NCI-H524 (cell line): Measurements from ENCODE around the gene ITGA11.

Source experiments
- DNase-seq, 2 experiments: peaks; one replicate each; lab custom pipeline; 2025; lab: John Stamatoyannopoulos, UW

ITGA11 gene

GRCh38 chr15:68289621-68290352 is 142.2 kb downstream of the ITGA11 start:
- DNase-seq = no peak

DNA sequence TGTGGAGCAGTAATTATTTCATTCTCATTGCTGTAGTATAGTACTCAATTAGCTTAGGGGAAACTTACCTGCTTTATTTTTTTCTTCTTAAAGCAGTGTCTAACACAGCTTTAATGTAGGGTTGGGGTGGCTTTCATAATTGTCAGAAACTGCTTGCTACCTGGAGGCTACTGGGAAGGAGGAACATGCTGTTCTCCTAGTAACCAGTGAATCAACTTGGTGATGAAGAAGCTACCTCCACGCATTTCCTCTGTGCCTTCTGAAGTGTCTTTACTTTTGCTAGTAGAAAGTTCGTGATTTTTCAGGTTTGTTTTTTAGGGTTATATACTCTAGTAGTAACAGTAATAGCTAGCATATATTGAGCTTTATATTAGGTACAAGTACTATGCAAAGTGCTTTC is 142.9 kb downstream of the ITGA11 start:
- no peak for DNase-seq

DNA sequence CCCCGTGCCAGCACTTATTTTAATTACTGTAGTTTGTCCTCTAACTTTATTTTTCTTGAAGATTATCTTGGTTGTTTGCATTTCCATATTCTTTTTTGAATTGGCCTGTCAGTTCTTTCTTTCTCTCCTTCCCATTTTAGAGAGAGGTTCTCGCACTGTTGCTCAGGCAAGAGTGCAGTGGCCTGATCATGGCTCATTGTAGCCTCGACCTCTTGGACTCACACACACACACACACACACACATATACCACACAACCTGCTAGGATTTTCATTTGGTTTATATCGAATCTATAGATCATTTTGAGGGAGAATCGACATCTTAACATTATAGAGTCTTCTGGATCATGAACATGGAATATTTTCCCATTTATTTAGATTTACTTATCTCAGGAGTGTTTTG is 145.7 kb downstream of the ITGA11 start:
- no peak for DNase-seq

DNA sequence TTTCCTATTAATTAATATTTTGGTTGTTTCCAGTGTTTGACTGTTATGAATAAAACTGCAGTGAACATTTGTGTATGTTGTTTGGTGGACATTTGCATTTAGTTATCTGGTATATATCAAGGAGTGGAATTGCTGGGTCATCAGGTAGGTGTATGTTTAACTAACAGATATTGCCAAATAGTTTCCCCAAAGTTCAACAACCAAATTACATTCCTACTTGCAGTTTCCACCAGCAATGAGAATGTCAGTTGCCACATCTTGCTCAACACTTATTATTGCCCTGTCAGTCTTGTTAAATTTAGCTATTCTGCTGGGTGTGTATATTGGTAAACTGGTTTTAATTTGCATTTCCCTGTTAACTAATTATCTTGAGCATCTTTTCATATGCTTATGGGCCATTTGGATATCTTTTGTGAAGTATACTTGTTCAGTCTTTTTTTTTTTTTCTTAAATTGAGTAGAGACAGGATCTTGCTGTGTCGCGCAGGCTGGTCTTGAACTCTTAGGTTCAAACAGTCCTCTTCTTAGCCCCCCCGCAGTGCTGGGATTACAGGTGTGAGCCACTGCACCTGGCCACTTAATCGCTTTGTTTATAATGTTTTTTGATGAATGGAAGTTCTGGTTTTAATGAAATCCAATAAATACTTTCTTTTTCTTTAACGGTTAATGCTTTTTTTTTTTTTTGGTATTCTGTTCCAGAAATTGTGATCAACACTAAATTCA is 146.5 kb downstream of the ITGA11 start:
- DNase-seq = no peak

DNA sequence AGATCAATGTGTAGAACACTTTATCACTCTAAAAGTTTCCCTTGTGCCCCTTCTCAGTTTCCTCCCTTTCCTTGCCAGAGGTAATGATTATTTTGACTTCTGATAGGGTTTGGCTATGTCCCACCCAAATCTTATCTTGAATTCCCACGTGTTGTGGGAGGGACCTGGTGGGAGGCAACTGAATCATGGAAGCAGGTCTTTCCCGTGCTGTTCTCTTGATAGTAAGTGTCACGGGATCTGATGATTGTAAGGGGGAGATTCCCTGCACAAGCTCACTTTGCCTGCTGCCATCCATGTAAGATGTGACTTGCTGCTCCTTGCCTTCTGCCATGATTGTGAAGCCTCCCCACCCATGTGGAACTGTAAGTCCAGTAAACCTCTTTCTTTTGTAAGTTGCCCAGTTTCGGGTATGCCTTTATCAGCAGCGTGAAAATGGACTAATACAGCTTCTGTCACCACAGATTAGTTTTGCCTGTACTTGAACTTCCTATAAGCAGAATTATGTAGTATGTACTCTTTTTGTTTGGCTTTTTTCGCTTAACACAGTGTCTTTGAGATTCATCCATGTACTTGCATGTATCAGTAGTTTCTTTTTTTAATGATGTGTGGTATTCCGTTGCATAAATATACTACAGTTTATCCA is 147.2 kb downstream of the ITGA11 start:
- DNase-seq = no peak

- no peak for DNase-seq
These were observed 148.6 kb downstream of the ITGA11 start for GRCh38 chr15:68283401-68283800.

DNA sequence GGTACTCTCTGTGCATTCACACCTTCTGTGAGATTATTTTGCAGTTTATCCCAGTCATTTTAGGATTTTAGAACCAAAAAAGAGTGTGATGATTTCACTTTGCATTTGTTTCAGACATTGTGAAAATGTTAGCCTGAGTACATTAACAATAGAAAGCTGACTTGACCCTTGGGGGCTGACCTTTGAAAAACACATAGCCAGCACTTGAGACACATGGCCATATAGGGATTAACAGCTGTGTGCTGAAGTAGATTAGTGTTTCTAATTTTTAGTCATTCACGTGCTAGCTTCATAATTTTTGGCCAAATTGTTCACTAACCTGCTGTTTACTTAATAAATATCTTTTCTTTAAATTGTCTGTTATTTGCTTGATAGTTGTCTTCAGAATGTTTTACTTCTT is 151.0 kb downstream of the ITGA11 start:
- no peak for DNase-seq

GRCh38 chr15:68279779-68280753 is 151.9 kb downstream of the ITGA11 start:
- peak in 1 of 2 experiments; percentile 11 for DNase-seq

- peak; percentile 72 to 79 for DNase-seq
These were observed 153.2 kb downstream of the ITGA11 start for GRCh38 chr15:68278595-68279405.

DNA sequence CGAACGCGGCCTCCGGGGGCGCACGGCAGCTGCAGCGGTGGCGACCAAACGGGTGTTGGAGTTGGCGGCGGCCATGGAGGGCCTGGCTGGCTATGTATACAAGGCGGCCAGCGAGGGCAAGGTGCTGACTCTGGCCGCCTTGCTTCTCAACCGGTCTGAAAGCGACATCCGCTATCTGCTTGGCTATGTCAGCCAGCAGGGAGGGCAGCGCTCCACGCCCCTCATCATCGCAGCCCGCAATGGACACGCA is 153.7 kb downstream of the ITGA11 start:
- DNase-seq = peak; percentile 72 to 74

- DNase-seq = peak; percentile 91
These were observed 154.2 kb downstream of the ITGA11 start, which contains the start of gene FEM1B for GRCh38 chr15:68277603-68278344. Gene FEM1B (plus strand): TSS chr15:68277745. CDS start chr15:68278418, 673 bp downstream.

- DNase-seq = peak; percentile 78 to 82
These were observed 154.8 kb downstream of the ITGA11 start for GRCh38 chr15:68277131-68277602.

DNA sequence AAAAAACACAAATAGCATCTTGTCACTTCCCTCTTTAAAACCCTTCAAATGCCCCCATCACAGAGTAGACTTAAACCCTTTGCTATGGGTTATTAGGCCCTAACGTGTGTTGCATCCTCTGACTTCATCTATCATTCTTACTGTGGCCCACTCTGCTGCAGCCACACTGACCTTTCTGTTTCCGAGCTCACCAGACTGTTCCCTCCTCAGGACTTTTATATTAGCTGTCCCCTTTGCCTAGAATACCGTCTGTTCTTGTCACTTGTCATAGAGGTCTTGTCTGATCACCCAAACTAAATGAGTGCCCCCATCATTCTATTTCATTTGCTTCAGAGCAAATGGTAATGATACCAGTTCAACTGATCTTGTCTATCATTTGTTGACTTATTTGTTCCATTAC is 155.3 kb downstream of the ITGA11 start:
- DNase-seq = no peak

GRCh38 chr15:68275165-68275746 is 156.7 kb downstream of the ITGA11 start:
- no peak for DNase-seq

GRCh38 chr15:68274201-68274848 is 157.6 kb downstream of the ITGA11 start:
- no peak for DNase-seq

DNA sequence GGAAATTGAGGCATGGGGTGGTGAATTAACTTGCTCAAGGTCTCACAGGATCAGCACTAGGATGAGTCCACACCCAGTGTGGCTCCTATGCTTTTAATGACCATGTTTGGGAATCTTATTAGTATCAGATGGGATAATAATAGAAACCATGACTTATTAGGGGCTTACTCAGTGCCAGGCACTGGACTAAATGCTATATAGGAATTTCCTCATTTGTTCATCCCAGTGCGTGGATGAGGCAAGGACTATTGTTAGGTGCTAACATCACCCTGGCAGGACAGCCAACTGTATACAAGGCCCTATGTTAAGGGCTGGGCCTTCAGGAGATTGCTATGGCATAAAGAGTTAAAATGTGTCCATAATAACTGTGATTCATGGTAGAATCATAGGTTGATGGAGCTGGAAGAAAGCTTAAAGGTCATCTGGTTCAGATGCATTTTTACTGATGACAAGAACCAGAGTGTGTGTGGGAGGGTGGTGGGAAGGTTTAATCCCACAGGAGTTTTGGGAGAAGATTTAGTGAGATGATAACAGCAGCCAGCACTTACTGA is 159.2 kb downstream of the ITGA11 start:
- no peak for DNase-seq

- no peak for DNase-seq
These were observed 160.0 kb downstream of the ITGA11 start for GRCh38 chr15:68271854-68272471.

DNA sequence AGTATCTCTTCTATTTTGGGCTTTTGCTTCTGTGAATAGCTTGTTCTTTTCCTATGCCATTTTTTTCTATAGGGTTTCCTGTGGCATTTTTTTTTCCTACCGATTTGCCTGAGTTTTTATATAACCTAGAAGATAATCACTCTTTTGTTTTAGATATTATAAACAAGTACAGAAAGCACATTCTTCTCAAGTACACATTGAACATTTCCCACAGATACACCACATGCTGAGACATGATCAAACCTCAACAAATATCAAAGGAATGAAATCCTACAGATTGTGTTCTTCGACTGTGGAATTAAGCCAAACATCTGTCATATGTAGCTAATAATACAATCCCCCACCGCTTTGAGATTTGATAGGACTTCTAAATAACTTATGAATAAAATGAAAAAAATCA is 163.6 kb downstream of the ITGA11 start:
- peak in 1 of 2 experiments; percentile 35 for DNase-seq

DNA sequence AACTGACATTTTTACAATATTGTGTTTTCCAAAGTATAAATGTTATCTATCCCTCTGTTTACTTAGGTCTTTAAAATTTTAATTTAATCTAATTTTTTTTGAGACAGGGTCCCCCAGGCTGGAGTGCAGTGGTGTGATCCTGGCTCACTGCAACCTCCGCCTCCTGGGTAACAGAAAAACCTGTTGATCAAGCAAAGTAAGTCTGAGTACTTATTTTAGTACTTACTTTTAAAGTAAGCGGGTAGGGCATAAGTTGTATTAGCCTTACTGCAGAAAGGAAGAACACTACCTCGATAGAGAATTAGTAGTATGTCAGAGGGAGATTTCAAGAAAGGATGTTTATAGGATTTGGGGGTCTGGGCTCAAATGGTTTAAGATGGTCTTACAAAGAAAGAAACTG is 166.3 kb downstream of the ITGA11 start:
- DNase-seq = no peak
